Pancreas (tissue), 10 donors: ENCODE measurements around the gene MRPS18A. TPM values are rescaled to one million over a fixed set of nuclear protein-coding genes. Genes with fewer than 3 reads are reported as not detected.

Experiments used
- ATAC-seq, 4 donors: fragments of 200-7000 bp; cut with Tn5 transposase; one replicate each; pipeline versions ENCODE4 v1.8.0 to v1.9.1; 2020; ENCODE audit warnings: mild to moderate bottlenecking in 4 of 4, moderate library complexity in 4 of 4
- DNase-seq, 6 donors: peaks; one replicate each; pipeline ENCODE4 v3.0.0-alpha.2; 2020
- FAIRE-seq: peaks from 2 replicates; lab custom pipeline; 2012; peaks lifted over from hg19 to GRCh38; lab: Jason Lieb, UNC
- H3K27ac ChIP-seq, 4 donors: fragments of 200-600 bp; sonication (generic); 1 replicate in 3 of 4; 2 replicates in 1 of 4; pipeline versions ENCODE4 v1.5.0 to v1.8.0; 2020
- H3K27me3 ChIP-seq, 4 donors: fragments of 200-600 bp; one replicate each; pipeline ENCODE4 v1.8.0; 2021
- H3K36me3 ChIP-seq, 3 donors: fragments of 200-600 bp; sonication (generic) in 1 of 3; one replicate each; pipeline versions ENCODE4 v1.5.0 to v1.8.0; 2020 to 2021
- H3K4me1 ChIP-seq, 3 donors: fragments of 200-600 bp; one replicate each; pipeline ENCODE4 v1.8.0; 2021
- H3K4me3 ChIP-seq, 4 donors: fragments of 200-600 bp; sonication (generic) in 2 of 4; one replicate each; pipeline versions ENCODE4 v1.5.0 to v1.8.0; 2020 to 2021
- H3K9me3 ChIP-seq, 4 donors: fragments of 200-600 bp; one replicate each; pipeline ENCODE4 v1.8.0; 2021
- CTCF ChIP-seq, 4 donors: fragments of 200-600 bp; sonication (generic) in 3 of 4; IDR thresholded peaks; one replicate each; pipeline versions ENCODE4 v1.5.0 to v1.8.0; 2021; ENCODE audit warnings: antibody characterized with exemption in 4 of 4
- WGBS, 2 donors: extraction: QIAGEN DNeasy Blood & Tissue Kit; methylation state at CpG; one replicate each; pipeline ENCODE4 v1.1.7; 2013; 5-methylcytosine and 5-hydroxymethylcytosine counted together
- intact Hi-C, 3 donors: fragments of 100-400 bp; cut with DNase I; formaldehyde crosslinking; loops; one replicate each; pipeline versions ENCODE4 v1.11.1 to v1.14.2; 2022
- polyA plus RNA-seq, 2 donors: library from polyadenylated mRNA; stranded (reverse); fragments of 200-250 nt; gene quantifications; one replicate each; pipeline ENCODE4 v1.2.3, GENCODE V29; 2013
- total RNA-seq, 6 donors: library from RNA; stranded (reverse); fragmentation: NEBNext Ultra II Directional in 4 of 6; extraction: Animal tissue kit (Norgen Biotek cat#: 25700) in 4 of 6; gene quantifications; one replicate each; pipeline versions ENCODE4 v1.2.1 to v1.2.4, GENCODE V29; 2021 to 2023
- donor health status: healthy with polysubstance abuse.
- donor health status: DM: no; HTN: no; CAD: no; lungs with moderate emphysema.
- donor health status: DM: no; HTN: no; CAD: no.
- donor health status: control.
- donor health status: control.
- donor health status: Bipolar disorder and iron deficiency.
- donor health status: DM: yes; HTN: yes; CAD: no.
- donor health status: DM: no; HTN: no; CAD: no.
- donor health status: DM: no; HTN: no; CAD: no.
- donor health status: DM: yes; HTN: yes; CAD: no.

MRPS18A gene
- total and polyA plus RNA-seq, 8 donors, result 10.9 to 24.6 (median 15.7) TPM

- H3K27ac ChIP-seq, result no peak overlapping the region
- DNase-seq (no peak), FAIRE-seq (no peak), ATAC-seq (no peak)
- TF ChIP-seq CTCF (IDR thresholded peaks at IDR 0.05), result no peak
- intact Hi-C loops, result no loop called here
- WGBS, 2 donors, result 65 to 81% methylated on average over 1 of the region's 1 CpG
- H3K9me3 ChIP-seq, result no peaks in the 10 kb centered on the region
- peaks cover 0 to 14% (median 0%) of the 10 kb centered on the region in 3 donors for H3K36me3 ChIP-seq
- H3K27me3 ChIP-seq, result no peaks in the 10 kb centered on the region
- H3K4me3 ChIP-seq, result no peak overlapping the region
- peaks cover 8 to 13% (median 10%) of the 10 kb centered on the region in 3 donors for H3K4me1 ChIP-seq
Measured at GRCh38 chr6:43683708-43684455, 3.7 kb downstream of the MRPS18A start.

- WGBS, 2 donors, result 58 to 60% methylated on average over 8 of the region's 8 CpGs
- Histone ChIP-seq H3K4me3 (no peak overlapping the region), H3K27me3 (no peaks in the 10 kb centered on the region), H3K4me1 (peaks cover 8 to 10% (median 9%) of the 10 kb centered on the region in 3 donors), H3K9me3 (no peaks in the 10 kb centered on the region), H3K36me3 (peaks cover 0 to 19% (median 0%) of the 10 kb centered on the region in 3 donors), H3K27ac (no peak overlapping the region)
- DNase-seq (no peak), FAIRE-seq (no peak), ATAC-seq (no peak)
- no peak for TF ChIP-seq CTCF (IDR thresholded peaks at IDR 0.05)
- intact Hi-C loops, result no loop called here
Measured at GRCh38 chr6:43682724-43683429, 4.7 kb downstream of the MRPS18A start.

GRCh38 chr6:43681303-43681702, 6.3 kb downstream of the MRPS18A start:
- Histone ChIP-seq H3K27ac (no peak overlapping the region), H3K4me3 (no peak overlapping the region), H3K9me3 (no peaks in the 10 kb centered on the region), H3K27me3 (no peaks in the 10 kb centered on the region), H3K4me1 (peaks cover under 1 to 5% (median 3%) of the 10 kb centered on the region in 3 donors), H3K36me3 (peaks cover 4 to 28% (median 6%) of the 10 kb centered on the region in 3 donors)
- 81 to 84% methylated on average over 5 of the region's 5 CpGs for WGBS, 2 donors
- DNase-seq (no peak), ATAC-seq (no peak), FAIRE-seq (no peak)
- intact Hi-C loops, result no loop called here
- TF ChIP-seq CTCF (IDR thresholded peaks at IDR 0.05), result no peak

DNA sequence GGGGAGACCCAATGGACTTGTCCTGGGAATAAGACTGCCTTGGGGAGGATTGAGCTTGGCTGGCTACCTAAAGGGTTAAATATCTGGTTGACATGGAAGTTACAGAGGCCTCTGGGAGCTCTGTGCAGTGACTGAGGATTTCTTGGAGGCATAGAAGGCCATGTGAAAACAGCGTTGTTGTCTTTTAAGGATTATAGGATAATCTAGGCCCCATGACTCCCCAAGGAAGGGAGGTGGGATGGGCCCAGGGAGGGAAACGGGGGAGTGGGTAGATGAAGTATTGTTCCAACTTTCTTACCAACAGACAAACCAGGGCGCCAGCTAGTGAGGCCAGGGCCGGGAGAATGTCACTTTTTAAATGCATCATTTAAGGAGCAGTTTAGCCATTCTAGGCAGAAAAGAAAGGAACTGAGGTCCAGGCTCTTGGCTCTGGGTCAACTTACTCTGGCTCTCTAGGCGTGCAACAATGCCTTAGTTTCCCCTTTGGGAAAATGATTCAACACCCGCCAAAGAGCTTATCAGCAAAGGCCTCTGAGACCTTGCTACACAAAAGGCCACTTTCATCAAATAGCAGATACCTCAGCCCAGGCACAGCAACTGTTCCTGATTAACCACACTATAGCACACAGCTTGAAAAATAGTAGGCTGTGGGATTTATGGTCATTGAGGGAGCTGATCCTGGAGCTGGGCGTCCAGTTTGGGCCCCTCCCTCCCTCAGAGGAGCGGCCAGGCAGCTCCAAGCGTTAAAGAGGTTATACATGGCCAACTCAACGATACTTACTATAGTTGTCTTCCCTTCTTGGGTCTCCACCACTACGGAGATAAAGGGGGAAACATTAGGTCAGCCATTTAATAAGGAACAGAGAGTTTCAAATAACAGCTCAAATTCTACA, 7.0 kb downstream of the MRPS18A start:
- Histone ChIP-seq H3K9me3 (no peaks in the 10 kb centered on the region), H3K27me3 (no peaks in the 10 kb centered on the region), H3K4me1 (no peaks in the 10 kb centered on the region), H3K36me3 (peaks cover 4 to 29% (median 6%) of the 10 kb centered on the region in 3 donors), H3K4me3 (no peak overlapping the region), H3K27ac (no peak overlapping the region)
- DNase-seq, result no peak
- FAIRE-seq, result no peak
- 80 to 81% methylated on average over 11 of the region's 11 CpGs for WGBS, 2 donors
- intact Hi-C loops, result no loop called here
- TF ChIP-seq CTCF (IDR thresholded peaks at IDR 0.05), result no peak
- ATAC-seq, result no peak
